Karpas-422 (cell line): Measurements from ENCODE around the gene F5. TPM values are rescaled to one million over a fixed set of nuclear protein-coding genes. Genes with fewer than 3 reads are reported as not detected.

Source experiments
- DNase-seq: peaks from one replicate; pipeline ENCODE4 v3.0.0-alpha.2; 2015
- H2AFZ ChIP-seq: fragments of 200-600 bp; sonication (generic); 2 replicates; pipeline ENCODE4 v1.6.1; 2014; ENCODE audit warnings: antibody characterized with exemption, low read length, mixed read lengths
- H3K27ac ChIP-seq: fragments of 200-600 bp; sonication (generic); 2 replicates; pipeline ENCODE4 v1.5.1; 2014; ENCODE audit warnings: mild to moderate bottlenecking, low read length, moderate library complexity
- H3K27me3 ChIP-seq: fragments of 200-600 bp; sonication (generic); 2 replicates; pipeline ENCODE4 v1.6.1; 2014; ENCODE audit warnings: low read length, mixed read lengths
- H3K36me3 ChIP-seq: fragments of 200-600 bp; sonication (generic); 2 replicates; pipeline ENCODE4 v1.6.1; 2014; ENCODE audit warnings: low read length, mixed read lengths; ENCODE audit not compliant: insufficient read depth
- H3K4me1 ChIP-seq: fragments of 200-600 bp; sonication (generic); 2 replicates; pipeline ENCODE4 v1.6.1; 2014; ENCODE audit warnings: mild to moderate bottlenecking, low read length, mixed read lengths
- H3K4me2 ChIP-seq: fragments of 200-600 bp; sonication (generic); 2 replicates; pipeline ENCODE4 v1.6.1; 2014; ENCODE audit warnings: low read length, low read depth, mild to moderate bottlenecking; ENCODE audit not compliant: poor library complexity, severe bottlenecking
- H3K4me3 ChIP-seq: fragments of 200-600 bp; sonication (generic); 2 replicates; pipeline ENCODE4 v1.5.1; 2014; ENCODE audit warnings: mild to moderate bottlenecking, antibody characterized with exemption, low read length, mixed read lengths
- H3K79me2 ChIP-seq: fragments of 200-600 bp; sonication (generic); 2 replicates; pipeline ENCODE4 v1.6.1; 2014; ENCODE audit warnings: mild to moderate bottlenecking, low read length, mixed read lengths
- H3K9ac ChIP-seq: fragments of 200-600 bp; sonication (generic); 2 replicates; pipeline ENCODE4 v1.6.0; 2014; ENCODE audit warnings: low read length
- H3K9me2 ChIP-seq: fragments of 200-600 bp; sonication (generic), shearing (Covaris generic); replicated peaks from 2 replicates; pipeline ENCODE4 v1.6.0; 2014; ENCODE audit warnings: mild to moderate bottlenecking, low read length, moderate library complexity; ENCODE audit not compliant: insufficient read depth
- H3K9me3 ChIP-seq: fragments of 300-700, 200-600 bp; sonication (generic); 2 replicates; pipeline ENCODE4 v1.6.1; 2014; ENCODE audit warnings: low read length, mixed read lengths
- H4K20me1 ChIP-seq: fragments of 200-600 bp; sonication (generic); 2 replicates; pipeline ENCODE4 v1.6.1; 2014; ENCODE audit warnings: mild to moderate bottlenecking, antibody characterized with exemption, low read length, low read depth; ENCODE audit not compliant: insufficient read depth
- total RNA-seq: library from RNA; depleted of rRNA; stranded (reverse); fragments of >200 nt; shearing (Covaris generic); gene quantifications from 2 replicates; pipeline ENCODE4 v1.2.3, GENCODE V29; 2014; ENCODE audit warnings: low replicate concordance

Gene F5
- total RNA-seq, 1 experiment from 2014 or later: not detected

DNA sequence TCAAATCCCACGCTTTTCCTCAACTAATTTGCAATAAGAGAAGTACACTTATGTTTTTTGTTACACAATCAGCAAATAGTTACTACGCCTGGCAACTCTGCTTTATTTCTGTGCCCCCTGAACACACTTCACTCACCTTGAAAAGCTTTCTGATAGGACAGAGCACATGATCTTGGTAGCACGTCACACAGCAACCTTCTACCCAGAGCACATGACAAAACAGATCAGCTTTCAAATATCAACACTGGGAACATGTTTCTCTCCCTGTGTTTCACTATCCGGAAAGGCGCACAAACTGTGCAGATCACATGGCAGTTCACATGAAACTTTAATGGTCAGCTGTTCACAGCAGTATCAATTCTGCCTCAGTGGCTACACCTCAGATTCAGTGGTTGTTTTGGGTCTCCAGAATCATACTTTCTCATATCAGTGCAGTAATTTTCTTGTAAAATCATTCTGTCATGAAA is 102.7 kb downstream of the F5 start:
- no peak overlapping the region for H2AFZ ChIP-seq
- peaks cover 13% of the 10 kb centered on the region for H3K4me1 ChIP-seq
- no peaks in the 10 kb centered on the region for H3K36me3 ChIP-seq
- H3K4me3 ChIP-seq: no peak overlapping the region
- peaks cover 3% of the 10 kb centered on the region; the same call in 1 of the 2 replicates for H3K27me3 ChIP-seq
- H3K9me3 ChIP-seq: no peaks in the 10 kb centered on the region
- H3K9me2 ChIP-seq: no peaks in the 10 kb centered on the region
- H3K4me2 ChIP-seq: no peak overlapping the region
- no peaks in the 10 kb centered on the region for H3K79me2 ChIP-seq
- no peaks in the 10 kb centered on the region for H4K20me1 ChIP-seq
- H3K27ac ChIP-seq: no peak overlapping the region
- DNase-seq: no peak
- H3K9ac ChIP-seq: no peak overlapping the region

DNA sequence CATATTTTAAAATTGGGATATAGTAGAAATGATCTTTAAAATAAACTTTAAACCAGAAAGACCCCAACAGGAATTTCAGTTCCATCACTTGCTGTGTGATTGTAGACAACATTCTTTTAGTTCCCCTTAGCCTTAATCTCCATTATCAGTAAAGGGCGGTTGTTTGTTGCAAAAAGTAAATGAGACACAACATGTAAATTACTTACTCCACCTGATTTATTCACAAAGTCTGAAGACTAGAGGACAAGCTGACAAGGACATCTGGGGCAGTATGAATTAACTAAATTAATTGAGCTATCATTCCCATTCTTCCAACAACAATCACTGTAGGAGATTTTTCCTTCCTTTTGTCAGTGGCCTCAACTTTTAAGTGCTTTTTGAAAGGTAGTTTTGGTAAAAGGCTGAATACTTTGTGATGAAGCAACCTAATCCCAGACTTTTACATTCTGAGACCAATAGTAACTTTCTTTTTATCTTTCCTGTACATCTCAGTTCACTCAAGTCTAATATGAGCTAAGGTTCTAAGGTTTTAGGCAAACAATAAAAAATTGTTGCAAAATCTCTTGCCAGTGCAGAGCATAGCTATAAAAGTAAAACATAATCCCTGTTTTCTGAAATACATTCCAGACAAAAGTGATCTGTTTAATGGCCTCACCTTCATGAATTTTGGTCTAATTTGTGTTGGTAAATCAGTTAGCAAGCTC is 106.8 kb downstream of the F5 start:
- no peak overlapping the region for H3K4me3 ChIP-seq
- no peaks in the 10 kb centered on the region for H3K9me3 ChIP-seq
- H3K27me3 ChIP-seq: no peaks in the 10 kb centered on the region
- no peaks in the 10 kb centered on the region for H4K20me1 ChIP-seq
- no peak overlapping the region for H3K27ac ChIP-seq
- H3K36me3 ChIP-seq: no peaks in the 10 kb centered on the region
- DNase-seq: no peak
- no peak overlapping the region for H3K9ac ChIP-seq
- no peak overlapping the region for H2AFZ ChIP-seq
- H3K4me2 ChIP-seq: no peak overlapping the region
- no peaks in the 10 kb centered on the region for H3K9me2 ChIP-seq
- H3K79me2 ChIP-seq: no peaks in the 10 kb centered on the region
- H3K4me1 ChIP-seq: no peaks in the 10 kb centered on the region

GRCh38 chr1:169478094-169478672 is 108.1 kb downstream of the F5 start:
- no peak for DNase-seq
- Histone ChIP-seq H3K9me3 (no peaks in the 10 kb centered on the region), H3K79me2 (no peaks in the 10 kb centered on the region)

DNA sequence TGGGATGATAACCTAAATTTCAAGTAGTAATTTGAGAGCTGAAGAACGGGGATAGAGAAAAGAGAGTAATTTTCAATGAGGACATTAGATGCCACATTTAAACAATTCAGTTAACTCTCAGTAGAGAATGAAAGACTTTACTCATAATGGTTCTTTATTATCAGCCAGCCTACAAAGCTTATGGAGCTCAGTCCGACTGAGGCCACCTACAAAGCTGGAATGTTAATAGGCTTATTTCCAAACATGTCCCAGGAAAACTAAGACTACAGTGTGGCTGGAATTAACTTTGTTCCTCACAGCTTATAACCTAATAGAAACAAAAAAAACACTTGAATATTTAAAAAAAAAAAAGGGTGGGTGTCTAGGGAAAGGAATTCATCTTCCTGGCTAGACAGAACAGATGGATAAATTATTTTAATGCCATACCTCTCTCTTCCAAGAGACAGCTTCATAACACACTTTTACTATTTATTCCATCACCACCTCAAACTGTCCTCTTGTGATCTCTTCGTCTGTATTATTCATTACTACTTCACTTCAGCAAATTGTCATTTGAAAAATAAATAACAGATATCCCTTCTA is 110.4 kb downstream of the F5 start:
- no peak overlapping the region for H3K4me3 ChIP-seq
- H3K9me2 ChIP-seq: no peaks in the 10 kb centered on the region
- H3K36me3 ChIP-seq: no peaks in the 10 kb centered on the region
- no peaks in the 10 kb centered on the region for H4K20me1 ChIP-seq
- no peaks in the 10 kb centered on the region for H3K9me3 ChIP-seq
- H3K9ac ChIP-seq: no peak overlapping the region
- no peak overlapping the region for H2AFZ ChIP-seq
- DNase-seq: no peak
- no peak overlapping the region for H3K27ac ChIP-seq
- no peaks in the 10 kb centered on the region for H3K79me2 ChIP-seq
- no peaks in the 10 kb centered on the region for H3K27me3 ChIP-seq
- H3K4me2 ChIP-seq: no peak overlapping the region
- no peaks in the 10 kb centered on the region for H3K4me1 ChIP-seq

More at GRCh38 chr1:169478094-169478672, 108.1 kb downstream of the F5 start:
- Histone ChIP-seq H3K36me3 (no peaks in the 10 kb centered on the region), H3K9me2 (no peaks in the 10 kb centered on the region), H3K27me3 (no peaks in the 10 kb centered on the region), H3K27ac (no peak overlapping the region), H3K4me3 (no peak overlapping the region), H2AFZ (no peak overlapping the region), H3K4me2 (no peak overlapping the region), H3K4me1 (no peaks in the 10 kb centered on the region), H3K9ac (no peak overlapping the region), H4K20me1 (no peaks in the 10 kb centered on the region)

DNA sequence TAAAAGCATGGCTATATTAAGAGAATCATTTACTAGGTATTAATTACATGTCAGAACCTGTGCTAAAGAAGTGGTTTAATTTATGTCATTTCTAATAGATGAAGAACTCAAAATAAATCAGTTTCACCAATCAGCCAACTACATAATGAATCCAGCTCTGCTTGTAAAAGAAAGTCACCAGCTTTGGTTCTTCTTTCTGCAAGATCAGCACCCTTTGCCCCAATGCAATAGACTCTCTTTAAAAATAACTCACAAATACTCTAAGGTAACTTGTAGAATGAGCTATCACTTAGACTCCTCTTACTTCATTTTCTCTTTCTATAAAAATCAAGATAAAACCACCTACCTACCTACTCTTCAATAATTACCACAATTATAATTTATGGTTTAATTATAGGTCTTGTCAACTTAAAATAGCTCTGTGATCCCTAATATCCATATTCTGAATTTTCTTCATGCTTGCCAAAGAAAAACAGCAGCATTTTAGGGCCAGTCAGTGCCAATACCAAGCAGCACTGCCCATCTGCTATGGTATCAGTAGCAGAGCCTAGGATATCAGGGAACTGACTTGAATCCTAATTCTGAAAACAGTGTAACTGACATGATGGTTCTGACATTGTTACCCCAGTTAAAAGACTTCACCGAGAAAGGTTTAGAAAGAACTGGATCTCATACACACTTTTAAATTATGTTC is 111.8 kb downstream of the F5 start:
- Histone ChIP-seq H3K4me1 (no peaks in the 10 kb centered on the region), H3K27me3 (no peaks in the 10 kb centered on the region), H2AFZ (no peak overlapping the region), H3K36me3 (no peaks in the 10 kb centered on the region), H3K79me2 (no peaks in the 10 kb centered on the region), H3K27ac (no peak overlapping the region), H3K4me3 (no peak overlapping the region), H3K9me3 (no peaks in the 10 kb centered on the region), H3K4me2 (no peak overlapping the region), H3K9ac (no peak overlapping the region), H4K20me1 (no peaks in the 10 kb centered on the region), H3K9me2 (no peaks in the 10 kb centered on the region)
- DNase-seq: no peak

DNA sequence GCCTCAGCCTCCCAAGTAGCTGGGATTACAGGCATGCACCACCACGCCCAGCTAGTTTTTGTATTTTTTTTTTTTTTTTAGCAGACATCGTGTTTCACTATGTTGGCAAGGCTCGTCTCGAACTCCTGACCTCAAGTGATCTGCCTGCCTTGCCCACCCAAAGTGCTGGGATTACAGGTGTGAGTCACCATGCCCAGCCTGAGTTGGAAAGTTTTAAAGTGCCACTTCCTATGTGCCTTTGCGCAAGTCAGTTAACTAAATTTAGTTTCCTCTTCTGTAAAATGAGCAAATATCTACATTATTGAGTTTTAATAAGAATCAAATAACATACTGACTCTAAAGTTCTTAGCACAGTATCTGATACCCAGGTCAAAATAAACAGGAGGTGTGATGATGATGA is 112.9 kb downstream of the F5 start:
- Histone ChIP-seq H3K36me3 (no peaks in the 10 kb centered on the region), H3K79me2 (no peaks in the 10 kb centered on the region), H3K9me3 (no peaks in the 10 kb centered on the region), H3K27ac (no peak overlapping the region), H3K27me3 (no peaks in the 10 kb centered on the region), H4K20me1 (no peaks in the 10 kb centered on the region), H3K4me3 (no peak overlapping the region), H3K9me2 (no peaks in the 10 kb centered on the region), H2AFZ (no peak overlapping the region), H3K9ac (no peak overlapping the region), H3K4me1 (no peaks in the 10 kb centered on the region), H3K4me2 (no peak overlapping the region)
- no peak for DNase-seq

DNA sequence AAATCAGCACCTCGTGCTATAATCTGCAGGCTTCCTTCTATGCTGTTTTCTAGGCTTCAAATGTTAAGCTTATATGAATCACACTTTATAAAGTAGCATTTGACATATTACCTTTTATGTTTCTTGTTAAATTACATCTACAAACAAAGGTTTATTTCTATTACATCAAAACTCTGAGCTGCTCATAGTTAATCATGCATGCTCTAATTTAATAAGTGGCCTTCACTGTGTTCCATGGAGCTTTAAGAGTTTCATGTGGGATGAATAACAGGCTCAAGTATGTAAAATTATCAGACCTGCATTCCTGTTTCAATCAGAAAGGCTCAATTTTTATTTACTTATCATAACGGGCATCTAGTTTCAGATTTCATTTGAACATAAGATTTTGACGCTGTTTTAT is 113.5 kb downstream of the F5 start:
- no peak for DNase-seq
- Histone ChIP-seq H3K9ac (no peak overlapping the region), H3K9me3 (no peaks in the 10 kb centered on the region), H3K4me1 (no peaks in the 10 kb centered on the region), H4K20me1 (no peaks in the 10 kb centered on the region), H2AFZ (no peak overlapping the region), H3K9me2 (no peaks in the 10 kb centered on the region), H3K4me3 (no peak overlapping the region), H3K4me2 (no peak overlapping the region), H3K27ac (no peak overlapping the region), H3K36me3 (no peaks in the 10 kb centered on the region), H3K27me3 (no peaks in the 10 kb centered on the region), H3K79me2 (no peaks in the 10 kb centered on the region)

DNA sequence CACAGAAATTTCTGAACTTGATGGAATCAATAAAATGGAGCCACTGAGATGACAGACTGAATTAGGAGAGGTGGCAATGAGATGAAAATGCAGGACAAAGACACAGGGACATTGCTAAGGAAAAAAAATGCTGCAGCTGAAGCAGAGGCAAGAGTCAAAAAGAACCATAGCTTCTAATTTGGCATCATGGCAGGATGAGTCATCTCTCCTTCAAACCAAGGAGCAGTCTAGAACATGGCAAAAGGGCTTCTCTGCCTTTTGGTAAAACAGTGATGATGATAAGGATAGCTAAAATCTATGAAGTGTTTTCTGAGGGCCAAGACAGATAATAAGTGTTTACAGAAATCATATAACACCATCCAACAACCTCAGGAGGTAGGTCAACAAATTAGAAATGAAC is 117.3 kb downstream of the F5 start:
- Histone ChIP-seq H3K9ac (no peak overlapping the region), H4K20me1 (no peaks in the 10 kb centered on the region), H3K27me3 (no peaks in the 10 kb centered on the region), H2AFZ (no peak overlapping the region), H3K27ac (no peak overlapping the region), H3K9me2 (no peaks in the 10 kb centered on the region), H3K79me2 (no peaks in the 10 kb centered on the region), H3K9me3 (no peaks in the 10 kb centered on the region), H3K36me3 (no peaks in the 10 kb centered on the region), H3K4me2 (no peak overlapping the region), H3K4me3 (no peak overlapping the region), H3K4me1 (no peaks in the 10 kb centered on the region)
- DNase-seq: no peak
